ENCODE data around the gene GCNT1.

DNA sequence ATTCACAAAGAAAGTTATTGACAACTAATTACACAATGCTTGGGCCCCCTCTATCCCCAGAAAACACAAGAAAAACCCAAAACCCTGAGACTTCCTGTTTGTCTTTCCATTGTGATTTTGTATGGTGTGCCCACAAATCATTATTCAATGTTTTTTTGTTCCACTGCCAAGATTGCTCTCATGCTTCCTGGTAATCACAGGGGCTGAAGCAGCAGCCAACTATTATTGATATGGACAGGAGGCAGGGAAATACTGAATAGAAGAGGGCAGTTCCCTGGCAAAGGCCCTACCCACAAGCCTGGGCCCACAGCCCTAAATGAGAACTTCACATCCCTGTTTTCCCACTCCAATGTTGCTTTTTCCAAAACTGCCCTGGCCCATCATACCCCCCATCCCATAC is 43.3 kb upstream of the GCNT1 start:
- TF ChIP-seq CTCF (IDR thresholded peaks at IDR 0.05; ENCODE audit: low read length), result no peak
- TF ChIP-seq EZH2 (IDR thresholded peaks at IDR 0.05; ENCODE audit: borderline replicate concordance, low read length), result no peak

Measured in OCI-LY1 (cell line).